Astrocyte (in vitro differentiated cells and primary cell): ENCODE data around the gene SLC27A2.

ENCODE experiments used
- CTCF ChIP-seq: IDR thresholded peaks from 2 replicates; pipeline ENCODE4 v1.5.1; 2011; ENCODE audit warnings: low read depth, mild to moderate bottlenecking, inconsistent platforms, low read length, moderate library complexity; ENCODE audit not compliant: insufficient read depth
- EZH2 ChIP-seq: IDR thresholded peaks from 2 replicates; pipeline ENCODE4 v1.6.1; 2012; ENCODE audit warnings: mild to moderate bottlenecking, low read length, inconsistent platforms; ENCODE audit not compliant: insufficient read depth

- TF ChIP-seq CTCF (no peak), EZH2 (no peak)
These were observed 80.5 kb downstream of the SLC27A2 start for GRCh38 chr15:50262533-50262932.
